Peyer's patch (tissue), 4 donors: ENCODE data around the gene GNAT2.

Source experiments
- CTCF ChIP-seq, 6 experiments: fragments of 450-650 bp in 4 of 6; fragments of 200-600 bp in 2 of 6; sonication (generic) in 1 of 6; IDR thresholded peaks; one replicate each; pipeline ENCODE4 v1.5.1; 2017 to 2019; ENCODE audit warnings: antibody characterized with exemption in 6 of 6, mild to moderate bottlenecking in 3 of 6, moderate library complexity in 1 of 6
- POLR2A ChIP-seq, 2 donors: fragments of 450-650 bp; IDR thresholded peaks; one replicate each; pipeline ENCODE4 v1.5.1; 2017; ENCODE audit warnings: antibody characterized with exemption in 2 of 2, mild to moderate bottlenecking in 2 of 2, moderate library complexity in 2 of 2

GRCh38 chr1:109610609-109611307, 8.7 kb downstream of the GNAT2 start:
- no peak for TF ChIP-seq CTCF (IDR thresholded peaks at IDR 0.05)
- no peak for TF ChIP-seq POLR2A (IDR thresholded peaks at IDR 0.05)
